ENCODE data around the gene SLC6A4. TPM values are rescaled to one million over a fixed set of nuclear protein-coding genes. Genes with fewer than 3 reads are reported as not detected.
"Not testable (repeated sequence)": the region's sequence is repeated elsewhere in the genome, so short reads cannot be mapped to it uniquely, and the experiment has no call there.

Gene SLC6A4
- polyA plus RNA-seq, 1 experiment, result not detected

DNA sequence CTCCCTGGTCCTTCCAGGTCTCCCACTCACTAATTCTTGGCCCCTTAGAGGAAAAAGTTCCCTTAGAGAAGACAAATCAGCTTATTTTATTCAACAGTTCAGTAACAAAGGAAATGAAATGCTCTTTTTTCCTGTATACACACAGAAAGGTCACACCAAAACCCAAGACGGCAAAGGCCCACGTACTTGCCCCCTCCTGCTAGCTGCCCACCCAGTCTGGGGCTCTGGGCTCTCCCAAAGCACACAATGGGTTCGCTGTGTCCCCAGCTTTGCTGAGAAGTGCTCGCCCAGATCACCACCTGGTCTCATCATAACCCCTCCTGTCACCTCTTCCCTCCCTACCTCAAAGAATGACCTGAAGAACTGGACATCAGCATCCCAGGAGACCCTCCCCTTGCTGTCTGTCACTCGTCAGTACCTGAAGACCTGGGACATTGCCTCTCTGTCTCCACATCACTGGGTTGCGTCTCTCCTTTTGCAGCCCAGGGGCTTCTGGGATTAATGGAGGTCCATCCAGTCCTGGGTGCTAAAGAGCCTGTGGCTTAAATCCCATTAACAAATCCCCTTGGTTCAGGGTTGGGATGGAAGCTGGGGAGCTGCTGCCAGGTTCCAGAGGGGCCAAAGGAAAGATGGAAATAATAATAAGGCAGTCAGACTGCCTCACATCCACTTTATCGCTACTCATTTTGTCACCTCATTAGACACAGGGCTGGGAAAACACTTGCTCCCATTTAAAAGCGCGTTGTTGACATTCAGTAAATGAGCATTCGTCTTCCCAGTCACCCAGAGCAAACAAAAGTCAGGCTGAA lies 3.3 kb downstream of the SLC6A4 start:
- Histone ChIP-seq H3K27me3 (ENCODE audit: control insufficient read depth, insufficient read depth, low read length) (peaks cover 32% of the 10 kb centered on the region), H3K36me3 (ENCODE audit: control insufficient read depth, insufficient read depth, low read length) (no peaks in the 10 kb centered on the region), H3K4me3 (ENCODE audit: low read depth, low read length) (no peak overlapping the region)
- CTCF ChIA-PET, result interaction anchor here (1.0 kb wide), 1 partner anchor 10 kb away, joined by 3 read pairs; no protein-coding TSS in a partner anchor
- TF ChIP-seq CTCF (IDR thresholded peaks at IDR 0.05; ENCODE audit: insufficient read depth, low read depth, low read length), result no peak
- POLR2A ChIA-PET, result interaction anchor here (0.6 kb wide), 1 partner anchor 69 kb away, joined by 5 read pairs; no protein-coding TSS in a partner anchor
- no peak for DNase-seq (ENCODE audit: low read depth)

DNA sequence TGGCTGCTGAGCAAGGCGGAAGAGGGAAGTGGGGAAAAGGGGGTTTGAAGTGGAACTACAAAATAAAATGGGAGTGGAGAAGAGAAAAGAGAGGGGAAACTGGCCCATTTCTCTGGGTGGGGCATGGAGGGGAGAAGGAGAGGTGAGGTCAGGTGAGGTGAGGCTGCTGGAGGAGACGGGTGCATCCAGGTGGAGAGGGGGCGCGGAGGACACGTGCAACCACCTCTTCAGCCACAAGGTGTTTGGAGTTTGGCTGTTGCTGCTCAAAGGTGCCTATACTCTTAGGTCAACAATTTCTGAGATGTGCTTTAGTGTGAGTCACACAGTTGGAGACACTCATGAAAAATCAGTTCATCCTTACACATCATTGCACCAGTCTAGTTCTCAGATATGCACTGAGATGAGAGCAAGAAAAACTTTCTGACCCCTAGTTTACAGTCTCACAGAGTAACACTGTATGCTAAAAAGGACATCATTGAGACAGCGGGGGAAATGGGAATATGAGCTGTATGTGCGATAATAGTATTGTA lies 4.8 kb downstream of the SLC6A4 start:
- POLR2A ChIA-PET, result no interaction called here
- peaks cover 30% of the 10 kb centered on the region for H3K27me3 ChIP-seq (ENCODE audit: control insufficient read depth, insufficient read depth, low read length)
- no peak for TF ChIP-seq CTCF (IDR thresholded peaks at IDR 0.05; ENCODE audit: insufficient read depth, low read depth, low read length)
- no peak for DNase-seq (ENCODE audit: low read depth)
- CTCF ChIA-PET, result no interaction called here
- H3K36me3 ChIP-seq (ENCODE audit: control insufficient read depth, insufficient read depth, low read length), result no peaks in the 10 kb centered on the region
- no peak overlapping the region for H3K4me3 ChIP-seq (ENCODE audit: low read depth, low read length)

DNA sequence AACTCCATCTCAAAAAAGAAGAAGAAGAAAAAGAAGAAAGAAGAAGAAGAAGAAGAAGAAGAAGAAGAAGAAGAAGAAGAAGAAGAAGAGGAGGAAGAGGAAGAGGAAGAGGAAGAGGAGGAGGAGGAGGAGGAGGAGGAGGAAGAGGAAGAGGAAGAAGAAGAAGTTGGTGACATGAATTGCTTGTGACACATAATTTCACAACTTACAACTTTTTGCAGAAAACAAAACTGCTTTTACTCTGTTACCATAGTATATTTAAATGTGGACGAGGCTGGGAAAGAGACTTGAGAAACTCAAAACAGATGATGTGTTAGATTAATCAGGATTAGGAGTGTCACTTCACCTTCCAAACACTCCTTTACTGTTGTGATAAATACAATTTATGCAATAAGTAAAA lies 5.5 kb downstream of the SLC6A4 start:
- POLR2A ChIA-PET; CTCF ChIA-PET; H3K36me3 ChIP-seq (ENCODE audit: control insufficient read depth, insufficient read depth, low read length); H3K4me3 ChIP-seq (ENCODE audit: low read depth, low read length); DNase-seq (ENCODE audit: low read depth): not testable (repeated sequence)
- peaks cover 26% of the 10 kb centered on the region for H3K27me3 ChIP-seq (ENCODE audit: control insufficient read depth, insufficient read depth, low read length)

DNA sequence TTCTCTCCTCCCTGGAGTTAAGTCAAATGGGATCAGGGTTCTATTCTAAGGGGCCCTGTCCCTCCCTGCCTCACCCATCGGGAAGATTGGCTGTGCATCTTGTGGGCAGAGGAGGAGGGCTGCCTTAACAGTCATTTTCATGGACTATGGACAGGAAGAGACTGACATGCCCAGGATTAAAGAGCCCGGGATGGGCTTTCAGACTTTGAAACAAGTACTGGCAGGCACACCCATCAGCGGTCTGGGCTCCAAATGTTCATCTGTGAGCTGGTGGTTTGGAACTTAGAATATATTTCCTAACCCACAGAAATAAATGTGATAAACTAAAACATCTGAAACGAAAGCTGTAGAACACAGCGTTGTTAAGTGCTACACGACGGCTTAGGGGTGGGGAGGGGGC lies 6.5 kb downstream of the SLC6A4 start:
- peaks cover 20% of the 10 kb centered on the region for H3K27me3 ChIP-seq (ENCODE audit: control insufficient read depth, insufficient read depth, low read length)
- POLR2A ChIA-PET, result no interaction called here
- no peak for DNase-seq (ENCODE audit: low read depth)
- no peak for TF ChIP-seq CTCF (IDR thresholded peaks at IDR 0.05; ENCODE audit: insufficient read depth, low read depth, low read length)
- H3K36me3 ChIP-seq (ENCODE audit: control insufficient read depth, insufficient read depth, low read length), result no peaks in the 10 kb centered on the region
- CTCF ChIA-PET, result interaction anchor here (0.7 kb wide), 1 partner anchor 88 kb away, joined by 3 read pairs; no protein-coding TSS in a partner anchor
- no peak overlapping the region for H3K4me3 ChIP-seq (ENCODE audit: low read depth, low read length)

- CTCF ChIA-PET, result no interaction called here
- no peak for TF ChIP-seq CTCF (IDR thresholded peaks at IDR 0.05; ENCODE audit: insufficient read depth, low read depth, low read length)
- H3K36me3 ChIP-seq (ENCODE audit: control insufficient read depth, insufficient read depth, low read length), result no peaks in the 10 kb centered on the region
- H3K27me3 ChIP-seq (ENCODE audit: control insufficient read depth, insufficient read depth, low read length), result peaks cover 14% of the 10 kb centered on the region
- H3K4me3 ChIP-seq (ENCODE audit: low read depth, low read length), result no peak overlapping the region
- DNase-seq (ENCODE audit: low read depth), result no peak
- POLR2A ChIA-PET, result no interaction called here
Measured at GRCh38 chr17:30228011-30228410, 7.5 kb downstream of the SLC6A4 start.
